HG03342 (cell line): Measurements from ENCODE around the gene RASAL2.
"Not testable (repeated sequence)": the region's sequence is repeated elsewhere in the genome, so short reads cannot be mapped to it uniquely, and the experiment has no call there.

Source experiments
- ATAC-seq: cut with Tn5 transposase; IDR thresholded peaks from one replicate; pipeline ENCODE4 v1.9.1; 2021; ENCODE audit warnings: mild to moderate bottlenecking, moderate library complexity; ENCODE audit not compliant: unreplicated experiment

Gene RASAL2

DNA sequence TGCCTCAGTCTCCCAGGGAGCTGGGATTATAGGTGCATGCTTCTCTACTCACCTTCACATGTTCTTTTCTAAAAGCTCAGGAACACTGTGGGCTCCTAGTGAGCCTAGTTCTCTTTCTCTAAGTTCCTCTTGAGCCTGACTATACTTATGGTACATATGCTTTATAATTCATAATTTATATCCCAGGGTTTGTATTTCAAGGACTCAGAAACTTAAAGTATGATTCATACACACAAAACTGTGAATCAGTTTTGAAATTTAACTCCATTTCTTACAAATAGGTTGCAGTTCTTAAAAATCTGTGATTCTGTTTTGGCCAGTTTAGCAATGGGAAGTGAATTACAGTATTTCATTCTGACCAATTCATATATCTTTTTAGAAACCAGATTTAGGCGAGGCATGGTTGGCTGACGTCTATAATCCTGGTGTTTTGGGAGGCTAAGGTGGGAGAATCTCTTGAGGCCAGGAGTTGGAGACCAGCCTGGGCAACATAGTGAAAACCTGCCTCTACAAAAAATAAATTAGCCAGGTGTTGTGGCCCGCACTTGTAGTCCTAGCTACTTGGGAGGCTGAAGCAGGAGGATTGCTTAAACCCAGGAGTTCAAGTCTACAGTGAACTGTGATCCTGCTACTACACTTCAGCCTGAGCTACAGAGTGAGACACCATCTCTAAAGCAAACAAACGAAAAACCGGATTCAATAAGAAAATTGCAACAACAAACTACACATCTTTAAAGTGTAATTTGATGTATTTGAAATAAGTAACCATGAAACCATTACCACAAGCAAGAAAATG is 15.6 kb downstream of the RASAL2 start:
- no peak for ATAC-seq

DNA sequence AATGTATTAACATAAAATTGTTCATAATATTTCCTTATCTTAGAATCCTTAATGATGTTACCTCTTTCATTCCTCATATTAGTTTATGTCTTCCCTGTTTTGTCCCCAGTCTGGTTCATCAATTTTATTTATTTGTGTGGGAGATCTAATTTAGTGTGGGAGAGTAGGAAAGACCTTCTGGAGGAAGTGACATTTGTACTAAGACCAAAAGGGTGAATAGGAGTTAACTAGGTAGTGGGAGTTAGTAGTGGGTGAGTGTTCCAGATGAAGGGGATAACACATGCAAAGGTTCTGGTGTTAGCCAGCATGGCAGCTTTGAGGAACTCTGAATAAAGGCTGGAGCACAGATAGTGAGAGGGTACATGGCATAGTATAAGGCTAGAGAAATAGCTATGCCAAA is 21.4 kb downstream of the RASAL2 start:
- ATAC-seq, result no peak

DNA sequence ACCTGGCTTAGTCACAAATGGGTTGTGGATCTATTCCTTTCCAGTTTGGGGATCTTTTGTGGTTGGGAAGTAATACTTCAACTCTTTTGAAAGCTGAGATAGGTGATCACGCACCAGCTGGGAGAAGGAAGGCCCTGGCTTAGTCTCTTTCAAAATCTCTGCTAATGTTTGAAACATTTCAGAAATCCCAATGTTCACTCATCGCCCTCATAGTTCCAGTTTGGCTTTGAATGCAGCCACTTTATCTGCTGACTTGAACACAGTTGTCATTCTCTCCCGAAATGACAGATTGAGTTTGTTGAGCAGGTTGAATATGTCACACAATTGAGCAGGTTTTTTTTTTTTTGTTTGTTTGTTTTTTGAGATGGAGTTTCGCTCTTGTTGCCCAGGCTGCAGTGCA is 24.6 kb downstream of the RASAL2 start:
- no peak for ATAC-seq

DNA sequence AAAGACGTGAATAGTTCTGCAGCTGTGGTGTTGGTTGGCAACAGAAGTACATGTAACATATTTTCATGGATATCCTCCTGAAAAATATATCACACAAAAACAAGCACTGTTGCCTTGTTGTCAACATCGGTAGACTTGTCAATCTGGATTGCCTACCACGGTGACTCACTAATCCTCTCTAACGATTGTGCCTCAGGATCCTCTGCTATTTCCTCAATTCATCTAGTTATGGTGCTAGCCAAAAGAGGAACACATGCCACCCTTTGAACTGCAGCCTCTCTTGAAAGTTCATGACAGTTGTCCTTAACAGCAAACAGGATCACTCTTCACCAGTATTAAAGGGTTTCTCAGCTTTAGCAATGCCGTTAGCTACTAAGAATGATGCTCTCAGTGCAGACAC is 25.7 kb downstream of the RASAL2 start:
- no peak for ATAC-seq

DNA sequence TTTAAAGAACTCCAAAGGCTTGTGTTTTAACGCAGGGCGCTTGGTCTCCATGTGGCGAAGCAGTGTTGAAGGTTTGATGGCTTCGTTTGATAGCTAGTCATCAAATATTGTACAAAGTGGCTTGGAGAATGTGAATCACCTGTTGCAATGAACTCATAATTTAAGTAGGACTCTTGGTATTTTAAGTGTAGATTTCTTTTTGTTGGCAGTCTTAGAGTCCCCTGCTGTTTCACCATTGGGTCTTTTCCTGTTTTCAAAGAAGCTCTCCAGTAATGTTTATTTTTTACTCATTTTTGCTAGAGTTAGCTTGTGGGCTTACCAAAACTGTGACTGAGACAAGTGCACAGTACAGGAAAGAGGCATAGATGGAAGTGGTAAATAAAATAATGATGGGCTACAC is 26.2 kb downstream of the RASAL2 start:
- no peak for ATAC-seq

DNA sequence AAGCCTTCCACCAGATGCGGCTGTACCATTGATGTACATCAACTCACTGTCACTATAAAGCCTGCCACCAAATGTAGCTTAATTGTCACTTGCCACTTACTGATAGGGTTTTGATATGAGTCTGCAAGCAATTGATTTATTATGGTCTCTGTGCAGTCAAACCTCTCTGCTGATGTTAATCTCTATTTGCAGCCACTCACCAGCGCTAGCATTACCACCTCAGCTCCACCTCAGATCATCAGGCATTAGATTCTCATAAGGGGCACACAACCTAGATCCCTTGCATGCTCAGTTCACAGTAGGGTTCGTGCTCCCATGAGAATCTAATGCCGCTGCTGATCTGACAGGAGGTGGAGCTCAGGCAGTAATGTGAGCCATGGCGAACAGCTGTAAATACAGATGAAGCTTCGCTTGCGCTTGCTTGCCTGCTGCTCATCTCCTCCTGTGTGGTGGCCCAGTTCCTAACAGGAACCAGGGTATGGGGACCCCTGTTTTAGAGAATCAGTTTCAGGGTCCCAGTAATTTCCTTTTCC is 26.7 kb downstream of the RASAL2 start:
- ATAC-seq, result not testable (repeated sequence)

DNA sequence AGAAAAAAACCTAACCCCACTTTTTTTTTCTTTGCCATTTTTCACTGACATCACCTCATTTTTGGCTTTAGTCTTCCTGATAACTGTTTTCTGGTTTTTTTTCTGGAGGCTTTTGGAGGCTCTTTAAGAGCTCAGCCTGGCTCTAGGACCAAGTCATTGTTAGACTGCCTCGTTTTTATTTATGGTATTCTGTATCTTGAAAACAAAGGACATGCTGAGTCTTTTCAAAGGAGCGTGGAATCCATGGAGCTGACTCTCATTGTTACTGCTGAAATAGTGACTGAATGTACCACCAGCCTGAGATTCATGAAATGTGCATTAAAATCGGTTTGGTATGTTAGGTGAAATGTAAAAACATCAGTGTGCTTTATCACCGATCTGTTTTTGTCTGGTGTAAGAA is 28.0 kb downstream of the RASAL2 start:
- ATAC-seq, result peak; percentile 8

DNA sequence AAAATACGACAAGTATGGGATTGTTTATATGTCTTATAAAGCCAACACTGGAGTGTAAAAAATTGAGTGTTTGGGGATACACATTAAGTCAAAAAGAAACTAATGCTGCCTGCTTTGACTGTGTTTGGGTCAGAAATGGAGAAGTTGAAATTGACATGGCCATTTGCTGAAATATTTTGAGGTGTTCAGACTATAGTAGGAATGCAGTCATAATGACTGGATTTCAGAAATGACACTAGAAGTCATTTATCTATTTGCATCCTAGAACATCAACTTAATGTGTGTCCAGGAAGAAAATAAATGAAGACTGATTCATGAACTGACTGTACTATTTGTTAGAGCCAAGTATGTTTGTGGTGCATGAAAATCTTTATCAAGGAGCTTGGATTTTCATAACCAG is 28.4 kb downstream of the RASAL2 start:
- peak; percentile 64 for ATAC-seq

DNA sequence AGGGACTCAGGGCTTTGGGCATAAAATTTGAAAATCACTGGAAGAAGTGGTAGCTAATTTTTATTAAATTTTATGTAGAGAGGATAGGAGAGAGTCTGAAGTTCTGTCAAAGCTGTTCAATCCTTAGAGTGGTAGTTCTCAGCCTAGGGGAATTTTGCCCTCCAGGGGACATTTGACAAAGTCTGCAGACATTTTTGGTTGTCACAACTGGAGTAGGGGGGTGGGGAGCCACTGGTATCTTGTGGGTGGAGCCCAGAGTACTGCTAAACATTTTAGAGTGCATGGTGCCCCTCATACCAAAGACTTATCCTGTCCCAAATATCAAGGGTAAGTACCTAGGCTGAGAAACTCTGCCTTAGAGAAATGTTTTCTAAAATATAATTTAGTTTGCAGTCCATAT is 30.2 kb downstream of the RASAL2 start:
- no peak for ATAC-seq

DNA sequence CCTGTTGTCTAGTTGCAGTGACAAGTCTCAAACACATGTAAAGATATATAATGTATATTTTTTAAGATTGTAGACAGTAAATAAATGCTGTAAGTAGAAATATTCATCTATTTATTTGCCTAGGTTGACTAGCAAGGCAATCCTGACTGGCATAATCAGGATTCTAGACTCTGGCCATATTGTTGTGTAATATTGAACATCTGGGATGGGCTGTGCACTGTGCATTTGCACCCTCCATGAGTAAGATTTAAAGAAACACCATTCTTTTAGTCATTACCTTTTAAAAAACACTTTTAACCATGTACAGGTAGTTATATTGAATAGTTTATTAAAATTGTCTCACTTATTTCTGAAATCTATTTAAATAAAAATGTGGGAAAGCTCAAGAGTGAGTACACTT is 32.4 kb downstream of the RASAL2 start:
- ATAC-seq, result no peak

DNA sequence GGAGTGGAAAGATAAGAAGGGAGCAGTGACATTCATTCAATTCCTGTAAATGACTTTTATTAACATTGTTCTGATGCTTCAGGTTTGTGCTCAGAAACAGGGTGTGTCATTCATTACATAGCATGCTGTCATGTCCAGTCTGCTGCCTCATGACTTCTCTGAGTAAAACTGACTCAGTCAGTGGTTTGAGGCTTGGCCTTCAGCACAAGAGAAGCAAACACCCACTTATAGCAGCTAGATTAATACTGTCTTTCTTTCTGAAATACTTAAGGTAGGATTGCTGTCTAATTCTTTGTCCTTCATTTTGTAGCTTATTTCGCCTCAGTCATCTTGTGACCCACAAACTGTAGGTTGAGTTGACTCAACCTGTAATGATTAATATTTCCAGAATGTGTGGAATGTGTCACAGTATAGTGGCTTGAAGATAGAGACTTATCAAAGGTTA is 32.9 kb downstream of the RASAL2 start:
- no peak for ATAC-seq

DNA sequence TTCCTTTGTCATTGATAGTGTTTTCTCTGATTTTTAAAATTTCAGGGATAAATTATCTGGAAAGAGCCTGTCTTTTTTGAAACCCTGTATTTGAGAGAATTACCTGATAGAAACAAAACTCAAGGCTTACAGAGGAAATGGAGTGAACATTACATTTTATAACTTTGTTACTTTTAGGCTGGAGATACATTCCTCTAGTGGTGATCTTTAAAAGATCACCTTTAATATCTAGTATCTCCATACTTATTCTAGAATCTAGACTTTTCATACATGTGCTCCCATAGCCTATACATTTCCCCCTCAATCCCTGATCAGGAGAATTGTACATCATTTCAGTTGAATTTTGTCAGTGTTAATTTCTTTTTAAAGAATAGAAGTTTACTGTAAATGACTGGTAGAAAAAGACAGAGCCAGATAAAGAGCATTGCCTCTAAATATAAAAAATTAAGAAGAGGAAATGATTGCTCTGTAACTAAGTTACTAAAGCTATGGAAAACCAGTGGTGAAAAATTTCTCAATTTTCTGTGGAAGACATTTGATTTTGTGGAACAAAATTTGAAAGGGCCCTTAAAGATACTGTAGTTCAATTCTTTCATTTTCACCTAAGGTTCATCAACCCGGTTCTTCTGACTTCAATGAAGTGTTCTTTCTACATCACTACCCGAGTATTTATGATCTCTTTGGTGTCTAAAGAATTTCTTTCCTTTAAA is 33.7 kb downstream of the RASAL2 start:
- ATAC-seq, result no peak

DNA sequence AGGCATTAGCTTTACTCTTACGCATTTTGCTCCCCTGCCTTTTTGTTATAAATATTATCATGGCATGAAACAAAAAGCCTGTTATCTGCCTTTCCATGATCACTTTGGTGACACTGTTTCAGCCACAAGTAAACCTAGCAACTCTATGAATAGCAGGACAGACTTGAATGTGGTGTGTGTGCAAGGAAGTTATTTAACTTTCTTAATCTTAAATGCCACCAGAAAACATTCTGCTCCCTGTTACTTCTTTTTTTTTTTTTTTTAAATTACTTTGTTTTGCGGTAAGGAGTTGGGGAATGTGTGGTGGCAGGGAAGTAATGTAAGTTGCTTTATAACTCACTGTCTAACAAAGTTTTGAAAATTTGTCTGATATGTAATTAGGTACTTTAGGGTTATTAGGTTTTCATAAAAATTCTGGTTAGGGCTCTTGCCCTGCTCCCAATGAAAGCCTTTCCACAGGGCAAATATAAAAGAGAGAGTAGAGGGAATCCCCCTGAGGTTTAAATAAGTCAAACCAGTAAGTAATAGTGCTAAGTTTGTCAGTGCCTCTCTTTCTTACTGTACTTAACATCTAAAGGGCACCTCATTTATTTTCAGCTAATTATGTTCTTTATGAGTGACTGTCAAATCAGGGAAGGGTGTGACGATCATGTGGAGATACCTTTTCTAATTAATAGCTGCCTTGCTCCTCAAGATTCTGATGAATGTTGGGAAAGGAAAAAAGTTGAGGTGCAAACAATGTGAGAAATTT is 39.5 kb downstream of the RASAL2 start:
- no peak for ATAC-seq

DNA sequence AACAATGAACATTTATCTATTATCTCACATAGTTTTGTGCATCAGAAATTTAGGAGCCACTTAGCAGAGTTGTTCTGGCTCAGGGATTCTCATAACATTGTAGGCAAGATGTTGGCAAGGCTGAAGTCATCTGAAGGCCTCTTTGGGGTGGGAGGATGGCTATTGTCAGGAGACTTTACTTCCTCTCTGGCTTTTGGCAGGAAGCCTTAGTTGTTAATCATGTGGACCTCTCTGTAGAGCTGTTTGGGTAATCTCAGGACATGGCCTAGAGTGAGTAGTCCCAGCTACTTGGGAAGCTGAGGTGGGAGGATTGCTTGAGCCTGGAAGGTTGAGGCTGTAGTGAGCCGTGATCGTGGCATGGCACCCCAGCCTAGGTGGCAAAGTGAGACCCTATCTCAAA is 40.2 kb downstream of the RASAL2 start:
- ATAC-seq, result no peak

DNA sequence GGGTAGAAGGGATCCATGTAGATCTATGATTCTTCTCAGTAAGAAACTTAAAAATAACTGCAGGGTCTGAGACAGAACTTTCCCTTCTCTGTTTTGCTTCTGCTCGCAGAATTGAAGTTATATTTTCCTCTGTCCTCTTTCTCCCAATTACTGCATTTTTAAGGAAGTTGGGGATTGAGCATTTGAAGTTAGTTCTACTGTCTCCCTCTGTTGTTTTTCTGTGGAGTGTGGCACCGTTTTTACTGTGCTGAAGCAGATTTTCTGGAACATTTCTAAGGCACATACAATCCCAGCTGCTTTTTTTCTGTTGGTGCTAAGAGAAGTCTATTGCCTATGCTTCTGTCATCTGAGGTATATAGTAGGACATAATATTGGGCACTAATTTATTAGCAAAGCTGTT is 43.3 kb downstream of the RASAL2 start:
- no peak for ATAC-seq

DNA sequence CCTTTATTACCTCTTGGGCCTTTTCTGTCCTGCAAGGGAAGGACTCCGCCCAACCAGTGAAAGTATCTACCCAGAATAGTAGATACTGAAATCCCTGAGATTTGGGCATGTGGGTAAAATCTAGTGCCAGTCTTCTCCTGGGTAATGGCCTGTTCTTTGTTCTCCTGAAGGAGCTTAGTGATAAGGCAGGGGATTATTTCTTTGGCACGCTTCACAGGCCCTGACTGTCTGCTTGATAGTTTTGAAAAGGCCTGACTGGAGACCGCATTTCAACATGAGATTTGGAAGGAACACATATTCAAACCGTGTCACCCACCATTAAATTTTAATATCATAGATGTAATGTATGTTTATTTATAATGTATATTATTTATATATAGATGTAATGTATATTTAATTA is 48.9 kb downstream of the RASAL2 start:
- no peak for ATAC-seq

DNA sequence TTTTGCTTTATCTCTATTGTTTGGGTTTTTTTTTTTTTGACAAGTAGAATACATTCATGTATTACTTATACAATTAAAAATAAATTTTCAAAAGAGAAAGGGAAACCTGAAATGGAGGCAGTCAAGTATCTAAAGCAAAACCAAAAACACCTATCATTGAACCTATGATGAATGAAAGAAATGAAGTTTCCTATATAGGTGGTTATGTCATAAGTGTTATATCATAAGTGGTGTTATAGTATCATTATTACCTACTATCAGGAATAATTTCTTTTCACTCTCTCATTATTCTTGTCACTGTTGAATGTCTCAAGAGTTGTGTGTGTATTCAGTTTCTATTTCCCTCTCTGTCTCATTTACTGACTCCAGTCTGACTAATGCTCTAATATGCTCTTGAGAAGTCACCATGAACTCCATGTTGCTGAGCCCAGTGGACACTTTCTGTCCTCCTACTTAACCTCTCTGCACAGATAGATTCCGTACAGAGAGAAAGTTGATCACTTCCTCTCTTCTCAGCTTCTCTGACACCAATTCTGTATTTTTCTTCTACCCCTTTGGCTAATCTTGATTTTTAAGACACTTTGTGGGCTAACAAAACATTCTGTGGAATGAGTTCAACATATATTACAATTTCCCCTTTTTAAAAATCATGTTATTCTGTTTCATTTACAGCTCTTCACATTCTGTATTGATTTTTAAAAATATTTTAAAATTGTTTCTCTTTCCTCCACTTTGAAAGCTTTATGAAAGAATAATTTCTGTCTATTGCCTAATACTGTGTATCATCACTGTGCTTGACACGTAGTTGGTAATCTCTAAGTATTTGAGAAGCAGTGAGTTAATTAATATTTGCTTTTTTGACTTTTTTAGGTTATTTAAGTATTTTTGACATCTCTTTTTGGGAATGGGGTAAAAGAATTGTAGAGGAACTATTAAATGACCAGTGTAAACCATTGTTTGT is 50.1 kb downstream of the RASAL2 start:
- peak; percentile 59 for ATAC-seq

DNA sequence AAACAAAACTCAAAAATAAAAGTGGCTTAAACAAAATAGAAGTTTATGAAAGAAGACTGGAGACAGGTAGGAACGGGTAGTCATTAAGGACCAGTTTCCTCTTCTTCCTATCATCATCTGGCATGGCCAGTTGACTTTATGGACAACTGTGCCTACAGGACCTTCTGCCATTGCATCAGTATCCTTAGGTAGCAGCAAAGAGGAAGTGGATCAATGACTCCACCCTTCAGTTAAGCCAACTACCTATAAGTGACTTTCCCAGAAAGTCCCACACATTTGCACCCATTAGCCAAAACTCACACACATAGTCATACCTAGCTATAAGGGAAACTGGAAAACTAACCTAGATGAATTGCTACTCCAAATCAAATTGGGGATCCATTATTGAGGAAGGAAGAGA is 51.7 kb downstream of the RASAL2 start:
- ATAC-seq, result no peak

DNA sequence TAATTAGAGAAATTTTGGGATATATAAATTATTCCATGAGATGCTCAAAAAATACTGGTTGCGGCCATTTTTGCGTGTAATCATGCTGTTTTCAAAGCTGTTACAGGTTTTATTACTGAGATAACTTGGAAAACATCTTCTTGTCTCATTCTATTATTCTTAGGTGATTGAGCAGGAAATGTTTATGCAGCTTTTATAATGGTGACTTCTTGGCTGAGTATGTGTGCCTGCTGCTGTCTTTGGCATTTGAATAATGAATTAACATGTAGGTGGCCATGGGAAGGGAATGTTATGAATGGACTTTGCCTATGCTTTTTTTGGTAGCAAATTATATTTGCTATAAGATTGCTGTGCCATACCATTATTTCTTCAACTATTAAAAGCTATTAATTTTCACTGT is 52.5 kb downstream of the RASAL2 start:
- no peak for ATAC-seq

DNA sequence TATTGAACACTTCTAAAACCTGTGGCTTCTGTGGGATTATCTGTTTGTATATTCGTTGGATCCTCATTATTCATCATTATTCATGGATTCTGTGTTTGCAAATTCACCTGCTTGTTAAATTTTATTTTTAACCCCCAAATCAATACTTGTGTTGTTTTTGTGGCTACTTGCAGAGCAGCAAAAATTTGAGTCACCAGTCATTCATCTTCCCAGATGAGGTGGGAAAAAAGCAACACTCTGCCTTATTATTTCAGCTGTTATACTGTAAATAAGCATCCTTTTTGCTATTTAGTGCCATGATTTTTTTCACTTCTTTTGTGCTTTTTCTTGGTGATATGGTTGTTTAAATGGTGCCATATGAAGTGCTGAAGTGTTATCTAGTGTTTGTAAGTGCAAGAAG is 56.7 kb downstream of the RASAL2 start:
- ATAC-seq, result no peak
